OCI-LY1 (cell line): ENCODE results near the gene OR5H6.
"Not testable (repeated sequence)": the region's sequence is repeated elsewhere in the genome, so short reads cannot be mapped to it uniquely, and the experiment has no call there.

Experiments used
- H2AFZ ChIP-seq: fragments of 200-600 bp; sonication (generic), shearing (Covaris generic); 2 replicates; pipeline ENCODE4 v1.6.0; 2014; ENCODE audit warnings: antibody characterized with exemption, mild to moderate bottlenecking, low read length
- H3F3A ChIP-seq: fragments of 200-600 bp; sonication (generic), shearing (Covaris generic); 2 replicates; pipeline ENCODE4 v1.6.0; 2014; ENCODE audit warnings: mild to moderate bottlenecking, antibody characterized with exemption, low read length, moderate library complexity; ENCODE audit not compliant: insufficient read depth
- H3K27ac ChIP-seq: fragments of 200-600 bp; sonication (generic); 2 replicates; pipeline ENCODE4 v1.5.1; 2014; ENCODE audit warnings: low read length, mixed run types, mild to moderate bottlenecking, low read depth; ENCODE audit not compliant: poor library complexity, severe bottlenecking
- H3K27me3 ChIP-seq: fragments of 200-600 bp; sonication (generic); 2 replicates; pipeline ENCODE4 v1.6.0; 2014; ENCODE audit warnings: antibody characterized with exemption, mild to moderate bottlenecking, low read length, moderate library complexity; ENCODE audit not compliant: insufficient read depth
- H3K36me3 ChIP-seq: fragments of 200-600 bp; sonication (generic); 2 replicates; pipeline ENCODE4 v1.6.1; 2014; ENCODE audit warnings: mild to moderate bottlenecking, antibody characterized with exemption, low read length, moderate library complexity, mixed read lengths; ENCODE audit not compliant: insufficient read depth
- H3K4me1 ChIP-seq: fragments of 200-600 bp; sonication (generic); 2 replicates; pipeline ENCODE4 v1.5.1; 2014; ENCODE audit warnings: mild to moderate bottlenecking, low read length, moderate library complexity; ENCODE audit not compliant: insufficient read depth, severe bottlenecking
- H3K4me2 ChIP-seq: fragments of 200-600 bp; sonication (generic), shearing (Covaris generic); 2 replicates; pipeline ENCODE4 v1.6.1; 2014; ENCODE audit warnings: low read length
- H3K4me3 ChIP-seq: fragments of 200-600 bp; sonication (generic); 2 replicates; pipeline ENCODE4 v1.5.1; 2014; ENCODE audit warnings: low read length, low read depth, mild to moderate bottlenecking, mixed read lengths; ENCODE audit not compliant: poor library complexity, severe bottlenecking
- H3K79me2 ChIP-seq: fragments of 200-600 bp; shearing (Covaris generic); 2 replicates; pipeline ENCODE4 v1.6.1; 2016; ENCODE audit warnings: mixed run types, low read length, mixed read lengths; ENCODE audit not compliant: insufficient read depth
- H3K9ac ChIP-seq: fragments of 200-600 bp; sonication (generic), shearing (Covaris generic); 2 replicates; pipeline ENCODE4 v1.6.1; 2014; ENCODE audit warnings: mild to moderate bottlenecking, low read length, mixed read lengths
- H3K9me2 ChIP-seq: fragments of 200-600 bp; sonication (generic), shearing (Covaris generic); 2 replicates; pipeline ENCODE4 v1.6.1; 2014; ENCODE audit warnings: low read depth, mild to moderate bottlenecking, low read length, mixed read lengths
- H3K9me3 ChIP-seq: fragments of 200-600 bp; shearing (Covaris generic); 2 replicates; pipeline ENCODE4 v1.6.1; 2014; ENCODE audit warnings: low read length, mixed read lengths
- H4K20me1 ChIP-seq: fragments of 200-600 bp; sonication (generic), shearing (Covaris generic); 2 replicates; pipeline ENCODE4 v1.6.0; 2016; ENCODE audit warnings: mild to moderate bottlenecking, low read length; ENCODE audit not compliant: insufficient read depth
- CTCF ChIP-seq: fragments of 200-600 bp; sonication (generic), shearing (Covaris generic); IDR thresholded peaks from 2 replicates; pipeline ENCODE4 v1.5.1; 2017; ENCODE audit warnings: mild to moderate bottlenecking, antibody characterized with exemption, low read length, moderate library complexity, mixed read lengths
- EZH2 ChIP-seq: fragments of 200-600 bp; sonication (generic), shearing (Covaris generic); IDR thresholded peaks from 2 replicates; pipeline ENCODE4 v1.8.0; 2017; ENCODE audit warnings: borderline replicate concordance, mixed run types, mild to moderate bottlenecking, antibody characterized with exemption, low read length, moderate library complexity, mixed read lengths

The OR5H6 gene

DNA sequence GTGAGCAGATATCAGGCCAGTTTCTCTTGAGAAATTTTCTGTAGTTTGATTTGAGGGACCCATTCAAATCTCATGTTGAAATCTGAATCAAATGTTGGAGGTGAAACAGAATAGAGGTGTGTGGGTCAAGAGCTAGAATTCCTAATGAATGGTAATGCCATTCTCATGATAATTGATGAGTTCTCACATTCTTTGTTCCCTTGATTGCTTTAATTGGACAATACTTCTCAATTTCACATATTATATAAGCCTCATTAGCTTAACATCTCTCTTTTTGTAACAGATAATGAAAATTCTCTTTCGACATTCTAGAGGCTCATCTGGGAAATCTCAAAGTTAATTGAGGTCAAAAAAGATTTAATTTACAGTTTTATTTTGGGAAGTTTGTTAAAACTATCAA is 21.9 kb upstream of the OR5H6 start:
- no peak overlapping the region for H3K9ac ChIP-seq
- TF ChIP-seq EZH2 (no peak), CTCF (no peak)
- no peaks in the 10 kb centered on the region for H3K9me3 ChIP-seq
- no peak overlapping the region for H3K4me2 ChIP-seq
- H3K4me3 ChIP-seq: no peak overlapping the region
- H3K9me2 ChIP-seq: no peaks in the 10 kb centered on the region
- no peaks in the 10 kb centered on the region for H3K79me2 ChIP-seq
- no peaks in the 10 kb centered on the region for H3K36me3 ChIP-seq
- no peaks in the 10 kb centered on the region for H4K20me1 ChIP-seq
- H3K27ac ChIP-seq: no peak overlapping the region
- no peak overlapping the region for H2AFZ ChIP-seq
- H3K27me3 ChIP-seq: no peaks in the 10 kb centered on the region
- no peaks in the 10 kb centered on the region for H3K4me1 ChIP-seq
- no peaks in the 10 kb centered on the region for H3F3A ChIP-seq

GRCh38 chr3:98243843-98244242 is 20.2 kb upstream of the OR5H6 start:
- no peaks in the 10 kb centered on the region for H3F3A ChIP-seq
- TF ChIP-seq EZH2 (no peak), CTCF (no peak)
- H3K4me1 ChIP-seq: no peaks in the 10 kb centered on the region
- no peaks in the 10 kb centered on the region for H3K9me2 ChIP-seq
- H3K36me3 ChIP-seq: no peaks in the 10 kb centered on the region
- H3K9me3 ChIP-seq: no peaks in the 10 kb centered on the region
- H3K4me3 ChIP-seq: no peak overlapping the region
- H3K9ac ChIP-seq: no peak overlapping the region
- H3K4me2 ChIP-seq: no peak overlapping the region
- H4K20me1 ChIP-seq: no peaks in the 10 kb centered on the region
- H3K27me3 ChIP-seq: no peaks in the 10 kb centered on the region
- no peak overlapping the region for H3K27ac ChIP-seq
- no peak overlapping the region for H2AFZ ChIP-seq
- H3K79me2 ChIP-seq: no peaks in the 10 kb centered on the region

DNA sequence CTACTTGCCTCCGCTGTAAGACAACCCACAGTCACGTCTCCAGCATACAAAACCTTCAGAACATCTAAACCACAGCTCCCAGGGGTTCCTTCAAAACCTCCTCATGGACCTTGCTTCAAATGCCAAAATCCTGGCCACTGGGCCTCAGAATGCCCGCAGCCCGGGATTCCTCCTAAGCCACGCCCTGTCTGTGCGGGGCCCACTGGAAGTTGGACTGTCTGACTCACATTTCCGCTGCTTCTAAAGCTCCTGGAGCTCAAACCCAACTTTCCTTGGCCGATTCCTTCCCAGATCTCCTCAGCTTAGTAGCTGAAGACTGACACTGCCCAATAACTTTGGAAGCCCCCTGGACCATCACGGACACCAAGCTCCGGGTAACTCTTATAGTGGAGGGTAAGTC is 17.9 kb upstream of the OR5H6 start:
- Histone ChIP-seq H2AFZ (no peak overlapping the region), H3F3A (no peaks in the 10 kb centered on the region), H3K36me3 (no peaks in the 10 kb centered on the region), H3K9ac (no peak overlapping the region), H3K27me3 (no peaks in the 10 kb centered on the region), H4K20me1 (no peaks in the 10 kb centered on the region), H3K79me2 (no peaks in the 10 kb centered on the region), H3K4me3 (no peak overlapping the region), H3K4me1 (no peaks in the 10 kb centered on the region), H3K9me2 (no peaks in the 10 kb centered on the region), H3K27ac (no peak overlapping the region), H3K4me2 (no peak overlapping the region), H3K9me3 (no peaks in the 10 kb centered on the region)
- TF ChIP-seq CTCF (no peak), EZH2 (no peak)

DNA sequence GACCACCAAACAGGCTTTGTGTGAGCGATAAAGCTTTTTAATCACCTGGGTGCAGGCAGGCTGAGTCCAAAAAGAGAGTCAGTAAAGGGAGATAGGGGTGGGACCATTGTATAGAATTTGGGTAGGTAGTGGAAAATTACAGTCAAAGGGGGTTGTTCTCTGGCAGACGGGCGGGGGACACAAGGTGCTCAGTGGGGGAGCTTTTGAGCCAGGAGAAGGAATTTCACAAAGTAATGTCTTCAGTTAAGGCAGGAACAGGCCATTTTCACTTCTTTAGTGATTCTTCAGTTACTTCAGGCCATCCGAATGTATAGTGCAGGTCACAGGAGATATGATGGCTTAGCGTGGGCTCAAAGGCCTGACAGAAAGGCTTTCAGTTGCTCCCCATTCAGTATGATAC is 8.0 kb upstream of the OR5H6 start:
- not testable (repeated sequence) for H3K79me2 ChIP-seq, H2AFZ ChIP-seq, H3K36me3 ChIP-seq, H3K9me2 ChIP-seq, H3K9me3 ChIP-seq, H3F3A ChIP-seq, H3K4me2 ChIP-seq, H4K20me1 ChIP-seq, H3K4me3 ChIP-seq, H3K4me1 ChIP-seq, H3K9ac ChIP-seq, H3K27ac ChIP-seq, H3K27me3 ChIP-seq
